IMR-90 (cell line): ENCODE data around the gene MFSD6. TPM values are rescaled to one million over a fixed set of nuclear protein-coding genes. Genes with fewer than 3 reads are reported as not detected.

Source experiments
- ATAC-seq: fragments of 200-7000 bp; cut with Tn5 transposase; 2 replicates; pipeline ENCODE4 v1.9.1; 2020; ENCODE audit warnings: low read depth, mild to moderate bottlenecking, moderate library complexity
- BruUV-seq: library from RNA; stranded (reverse); fragments of 400-500 nt; replicated peaks from 2 replicates; lab custom pipeline; 2021; lab: Mats Ljungman, UMichigan
- CTCF ChIA-PET: fragments of 300-600 bp; formaldehyde crosslinking; extraction: SDS; loops from one replicate; lab custom pipeline; 2021; ENCODE audit warnings: antibody characterized with exemption; lab: Yijun Ruan, JAX
- POLR2A ChIA-PET: fragments of 300-600 bp; sonication (Branson Sonifier 250); formaldehyde crosslinking; loops from one replicate; lab custom pipeline; 2022; ENCODE audit warnings: antibody characterized with exemption; ENCODE audit not compliant: unreplicated experiment; lab: Charles Lee
- DNase-seq: peaks from one replicate; pipeline ENCODE4 v3.0.0; 2013
- H2AFZ ChIP-seq: replicated peaks from 2 replicates; pipeline ENCODE3; 2013; ENCODE audit warnings: low read length, mild to moderate bottlenecking; ENCODE audit not compliant: poor library complexity
- H2AK5ac ChIP-seq: 2 replicates; pipeline ENCODE4 v1.6.1; 2013; ENCODE audit warnings: low read depth, low read length, inconsistent platforms
- H2AK9ac ChIP-seq: replicated peaks from 2 replicates; pipeline ENCODE3; 2013; ENCODE audit warnings: mild to moderate bottlenecking, low read depth, low read length, moderate library complexity; ENCODE audit not compliant: poor library complexity
- H2BK120ac ChIP-seq: 2 replicates; pipeline ENCODE4 v1.6.1; 2013; ENCODE audit warnings: low read depth, low read length, inconsistent platforms
- H2BK15ac ChIP-seq: 3 replicates; pipeline ENCODE4 v1.6.1; 2013; ENCODE audit warnings: low read depth, low read length, inconsistent platforms
- H2BK20ac ChIP-seq: 2 replicates; pipeline ENCODE4 v1.6.1; 2013; ENCODE audit warnings: low read depth, mild to moderate bottlenecking, inconsistent platforms, low read length, moderate library complexity
- H2BK5ac ChIP-seq: 2 replicates; pipeline ENCODE4 v1.6.1; 2013; ENCODE audit warnings: mild to moderate bottlenecking, low read depth, low read length, inconsistent platforms; ENCODE audit not compliant: poor library complexity, severe bottlenecking
- H3K14ac ChIP-seq: replicated peaks from 2 replicates; pipeline ENCODE4 v1.6.1; 2013; ENCODE audit warnings: low read depth, low read length, inconsistent platforms
- H3K18ac ChIP-seq: 2 replicates; pipeline ENCODE4 v1.6.1; 2013; ENCODE audit warnings: low read depth, low read length, control low read depth
- H3K23ac ChIP-seq: 2 replicates; pipeline ENCODE4 v1.6.1; 2013; ENCODE audit warnings: low read depth, low read length, inconsistent platforms
- H3K27ac ChIP-seq: 2 replicates; pipeline ENCODE4 v1.5.1; 2013; ENCODE audit warnings: mild to moderate bottlenecking, control low read depth, low read length; ENCODE audit not compliant: insufficient read depth
- H3K27me3 ChIP-seq: 2 replicates; pipeline ENCODE4 v1.6.1; 2013; ENCODE audit warnings: low read length; ENCODE audit not compliant: control insufficient read depth, insufficient read depth
- H3K36me3 ChIP-seq: 2 replicates; pipeline ENCODE4 v1.6.1; 2013; ENCODE audit warnings: low read length, mixed read lengths; ENCODE audit not compliant: control insufficient read depth, insufficient read depth
- H3K4ac ChIP-seq: 2 replicates; pipeline ENCODE4 v1.6.1; 2013; ENCODE audit warnings: low read depth, low read length, inconsistent platforms
- H3K4me1 ChIP-seq: 2 replicates; pipeline ENCODE4 v1.6.1; 2013; ENCODE audit warnings: low read length, mixed read lengths; ENCODE audit not compliant: control insufficient read depth, insufficient read depth
- H3K4me2 ChIP-seq: 2 replicates; pipeline ENCODE4 v1.6.1; 2013; ENCODE audit warnings: low read depth, mild to moderate bottlenecking, control low read depth, low read length, moderate library complexity
- H3K4me3 ChIP-seq: 2 replicates; pipeline ENCODE4 v1.5.1; 2013; ENCODE audit warnings: low read depth, mild to moderate bottlenecking, control low read depth, low read length, moderate library complexity; ENCODE audit not compliant: insufficient read depth
- H3K56ac ChIP-seq: 2 replicates; pipeline ENCODE4 v1.6.1; 2013; ENCODE audit warnings: low read length, inconsistent platforms; ENCODE audit not compliant: insufficient read depth; ENCODE audit errors: extremely low read depth
- H3K79me1 ChIP-seq, 2 experiments: 2 replicates each; pipeline ENCODE4 v1.6.1; 2013; ENCODE audit warnings: low read length in 2 of 2, inconsistent platforms in 1 of 2, low read depth in 1 of 2
- H3K9ac ChIP-seq: 2 replicates; pipeline ENCODE4 v1.6.1; 2013; ENCODE audit warnings: low read depth, low read length, control low read depth
- H3K9me1 ChIP-seq: 2 replicates; pipeline ENCODE4 v1.6.1; 2013; ENCODE audit warnings: low read length, inconsistent platforms; ENCODE audit not compliant: insufficient read depth
- H3K9me3 ChIP-seq: 2 replicates; pipeline ENCODE4 v1.6.1; 2013; ENCODE audit warnings: low read length; ENCODE audit not compliant: control insufficient read depth, insufficient read depth
- H4K20me1 ChIP-seq: 2 replicates; pipeline ENCODE4 v1.6.1; 2013; ENCODE audit warnings: low read length, inconsistent platforms; ENCODE audit not compliant: insufficient read depth
- H4K5ac ChIP-seq: 2 replicates; pipeline ENCODE4 v1.6.1; 2013; ENCODE audit warnings: mild to moderate bottlenecking, low read depth, low read length, control low read depth
- H4K8ac ChIP-seq, 2 experiments: 2 replicates each; pipeline ENCODE4 v1.6.1; 2013; ENCODE audit warnings: low read depth in 2 of 2, low read length in 2 of 2, control low read depth in 1 of 2, inconsistent platforms in 1 of 2
- H4K91ac ChIP-seq: 2 replicates; pipeline ENCODE4 v1.6.1; 2013; ENCODE audit warnings: low read depth, low read length, inconsistent platforms; ENCODE audit not compliant: insufficient read depth
- BHLHE40 ChIP-seq: fragments of 150-350 bp; IDR thresholded peaks from 2 replicates; pipeline ENCODE4 v1.6.1; 2016; ENCODE audit warnings: mild to moderate bottlenecking, low read depth, low read length
- CEBPB ChIP-seq: IDR thresholded peaks from 2 replicates; pipeline ENCODE4 v1.6.1; 2012; ENCODE audit warnings: low read depth, low read length, improper control_type of control experiment
- CHD1 ChIP-seq: IDR thresholded peaks from 2 replicates; pipeline ENCODE4 v1.6.1; 2012; ENCODE audit warnings: low read depth, low read length, improper control_type of control experiment
- CTCF ChIP-seq: conservative IDR thresholded peaks from 2 replicates; pipeline ENCODE4 v1.5.1; 2012; ENCODE audit warnings: mild to moderate bottlenecking, low read depth, low read length, improper control_type of control experiment
- ELK1 ChIP-seq: fragments of 150-350 bp; IDR thresholded peaks from 2 replicates; pipeline ENCODE4 v1.6.1; 2016; ENCODE audit warnings: low read depth, mild to moderate bottlenecking, low read length, moderate library complexity, borderline replicate concordance
- FOS ChIP-seq: fragments of 150-350 bp; IDR thresholded peaks from 2 replicates; pipeline ENCODE4 v1.6.1; 2016; ENCODE audit warnings: low read depth, low read length
- MAFK ChIP-seq: IDR thresholded peaks from 2 replicates; pipeline ENCODE4 v1.6.1; 2012; ENCODE audit warnings: low read depth, low read length, improper control_type of control experiment
- MAZ ChIP-seq: IDR thresholded peaks from 2 replicates; pipeline ENCODE4 v1.6.1; 2012; ENCODE audit warnings: low read depth, mild to moderate bottlenecking, low read length, improper control_type of control experiment, moderate library complexity, borderline replicate concordance
- MXI1 ChIP-seq: IDR thresholded peaks from 2 replicates; pipeline ENCODE4 v1.6.1; 2012; ENCODE audit warnings: low read depth, mild to moderate bottlenecking, low read length, moderate library complexity, borderline replicate concordance
- NFE2L2 ChIP-seq: fragments of 150-350 bp; IDR thresholded peaks from 2 replicates; pipeline ENCODE4 v1.6.1; 2016; ENCODE audit warnings: low read depth, mild to moderate bottlenecking, low read length
- POLR2A ChIP-seq: IDR thresholded peaks from 2 replicates; pipeline ENCODE4 v1.6.1; 2012; ENCODE audit warnings: mild to moderate bottlenecking, low read depth, low read length
- RAD21 ChIP-seq: IDR thresholded peaks from 2 replicates; pipeline ENCODE4 v1.6.1; 2012; ENCODE audit warnings: low read length, improper control_type of control experiment
- RCOR1 ChIP-seq: IDR thresholded peaks from 2 replicates; pipeline ENCODE4 v1.6.1; 2012; ENCODE audit warnings: mild to moderate bottlenecking, low read length, improper control_type of control experiment; ENCODE audit not compliant: insufficient replicate concordance
- RFX5 ChIP-seq: IDR thresholded peaks from 2 replicates; pipeline ENCODE4 v1.8.0; 2012; ENCODE audit warnings: low read depth, mild to moderate bottlenecking, low read length, moderate library complexity
- SMC3 ChIP-seq: fragments of 150-350 bp; IDR thresholded peaks from 2 replicates; pipeline ENCODE4 v1.6.1; 2016; ENCODE audit warnings: low read depth, mild to moderate bottlenecking, antibody characterized with exemption, low read length, moderate library complexity
- USF2 ChIP-seq: fragments of 150-350 bp; IDR thresholded peaks from 2 replicates; pipeline ENCODE4 v1.6.1; 2017; ENCODE audit warnings: mild to moderate bottlenecking, antibody characterized with exemption, low read length, low read depth
- WGBS, 2 experiments: methylation state at CpG; one replicate each; pipeline versions ENCODE4 v1.1.5 to v1.1.7; 2013; ENCODE audit warnings: missing lambda C conversion rate in 2 of 2; ENCODE audit not compliant: insufficient read length in 1 of 2; ENCODE audit errors: extremely low coverage in 2 of 2; 5-methylcytosine and 5-hydroxymethylcytosine counted together
- dilution Hi-C: fragments of 300-500 bp; cut with HindIII; formaldehyde crosslinking; loops from one replicate; pipeline ENCODE4 v1.14.3; 2018; ENCODE audit warnings: low sequenced_read_pairs; ENCODE audit not compliant: unreplicated experiment
- in situ Hi-C: fragments of 300-500 bp; cut with MboI; formaldehyde crosslinking; loops from 3 replicates; pipeline ENCODE4 v1.14.3; 2019; ENCODE audit warnings: low sequenced_read_pairs, inconsistent platforms, mixed read lengths
- intact Hi-C: fragments of 100-400 bp; cut with micrococcal nuclease; formaldehyde crosslinking; loops from 2 replicates; pipeline ENCODE4 v1.10.0; 2022
- polyA plus RNA-seq, 3 experiments: library from polyadenylated mRNA; depleted of rRNA; stranded (reverse); fragments of >200 nt; gene quantifications; 2 replicates each; pipeline ENCODE4 v1.2.3, GENCODE V29; 2012; ENCODE audit warnings: low replicate concordance in 1 of 3
- total RNA-seq: library from RNA; depleted of rRNA; stranded (reverse); fragments of >200 nt; gene quantifications from 2 replicates; pipeline ENCODE4 v1.2.3, GENCODE V29; 2012

MFSD6 gene
- total and polyA plus RNA-seq, 2 of the 4 experiments (the other 2 are of a cell fraction), result 4.2 to 7.7 TPM

- ChIA-PET CTCF (interaction anchor here (0.7 kb wide), 1 partner anchor 54 kb away, joined by 4 read pairs; no protein-coding TSS in a partner anchor), POLR2A (no interaction called here)
- Histone ChIP-seq H3K9me1 (no peaks in the 10 kb centered on the region), H2BK20ac (no peak overlapping the region), H4K91ac (no peak overlapping the region), H3K27ac (no peak overlapping the region), H3K79me1 (no peaks in the 10 kb centered on the region), H2AK5ac (no peak overlapping the region), H2AK9ac (no peak overlapping the region), H3K9me3 (no peaks in the 10 kb centered on the region), H3K36me3 (no peaks in the 10 kb centered on the region), H3K18ac (no peak overlapping the region), H3K27me3 (no peaks in the 10 kb centered on the region; the same call in 1 of the 2 replicates), H3K4me1 (no peaks in the 10 kb centered on the region; the same call in 1 of the 2 replicates), H3K56ac (no peak overlapping the region), H3K23ac (no peak overlapping the region), H3K4me2 (no peak overlapping the region), H3K14ac (no peak overlapping the region), H4K8ac (no peak overlapping the region), H2BK5ac (no peak overlapping the region), H4K5ac (no peak overlapping the region; the same call in 1 of the 2 replicates), H3K9ac (no peak overlapping the region), H4K20me1 (no peaks in the 10 kb centered on the region), H3K4me3 (no peak overlapping the region), H2AFZ (no peak overlapping the region), H2BK120ac (no peak overlapping the region), H3K4ac (no peak overlapping the region), H2BK15ac (no peak overlapping the region)
- TF ChIP-seq SMC3, result no peak
- TF ChIP-seq MXI1, result no peak
- no peak for TF ChIP-seq NFE2L2
- TF ChIP-seq MAZ, result no peak
- TF ChIP-seq RAD21, result no peak
- no peak for TF ChIP-seq MAFK
- no peak for TF ChIP-seq RCOR1
- TF ChIP-seq CTCF, result no peak
- no peak for TF ChIP-seq BHLHE40
- no peak for TF ChIP-seq POLR2A
- no peak for TF ChIP-seq RFX5
- TF ChIP-seq USF2, result no peak
- no peak for TF ChIP-seq ELK1
- TF ChIP-seq FOS, result no peak
- TF ChIP-seq CHD1, result no peak
- TF ChIP-seq CEBPB, result no peak
- DNase-seq (no peak), ATAC-seq (no peak)
- dilution Hi-C loops (no loop called here), in situ Hi-C loops (loop anchor here (10.0 kb wide), 1 partner anchor 86 kb away; no protein-coding TSS in a partner anchor), intact Hi-C loops (no loop called here)
- no CpG with 5 or more reads among the region's 1 CpG for WGBS, 2 experiments
- no TSS peak for BruUV-seq
Observed at GRCh38 chr2:190418727-190419126, 10.6 kb downstream of the MFSD6 start.
